ENCODE measurements around the gene POLR3C.
"Not testable (repeated sequence)": the region's sequence is repeated elsewhere in the genome, so short reads cannot be mapped to it uniquely, and the experiment has no call there.

Gene POLR3C

GRCh38 chr1:145826030-145826429 is 2.0 kb downstream of the POLR3C start:
- Histone ChIP-seq H3K27ac (ENCODE audit: low read length) (no peak overlapping the region), H3K9me3 (ENCODE audit: control insufficient read depth, low read depth, low read length) (no peaks in the 10 kb centered on the region), H3K9ac (ENCODE audit: low read length) (no peak overlapping the region), H3K4me3 (ENCODE audit: low read length) (no peak overlapping the region), H3K27me3 (ENCODE audit: control insufficient read depth, insufficient read depth, low read length) (no peaks in the 10 kb centered on the region), H3K36me3 (ENCODE audit: control insufficient read depth, low read depth, low read length) (peaks cover 44% of the 10 kb centered on the region), H3K4me1 (ENCODE audit: control insufficient read depth, low read depth, low read length) (no peaks in the 10 kb centered on the region)

GRCh38 chr1:145827966-145828365 is 4.0 kb downstream of the POLR3C start:
- no peaks in the 10 kb centered on the region for H3K4me1 ChIP-seq (ENCODE audit: control insufficient read depth, low read depth, low read length)
- no peak overlapping the region for H3K9ac ChIP-seq (ENCODE audit: low read length)
- H3K4me3 ChIP-seq (ENCODE audit: low read length) = no peak overlapping the region
- no peaks in the 10 kb centered on the region for H3K27me3 ChIP-seq (ENCODE audit: control insufficient read depth, insufficient read depth, low read length)
- peaks cover 56% of the 10 kb centered on the region for H3K36me3 ChIP-seq (ENCODE audit: control insufficient read depth, low read depth, low read length)
- H3K9me3 ChIP-seq (ENCODE audit: control insufficient read depth, low read depth, low read length) = no peaks in the 10 kb centered on the region
- H3K27ac ChIP-seq (ENCODE audit: low read length) = no peak overlapping the region

- Histone ChIP-seq H3K4me3 (ENCODE audit: low read length) (no peak overlapping the region), H3K4me1 (ENCODE audit: control insufficient read depth, low read depth, low read length) (no peaks in the 10 kb centered on the region), H3K27ac (ENCODE audit: low read length) (no peak overlapping the region), H3K9me3 (ENCODE audit: control insufficient read depth, low read depth, low read length) (no peaks in the 10 kb centered on the region), H3K9ac (ENCODE audit: low read length) (no peak overlapping the region), H3K36me3 (ENCODE audit: control insufficient read depth, low read depth, low read length) (peaks cover 61% of the 10 kb centered on the region), H3K27me3 (ENCODE audit: control insufficient read depth, insufficient read depth, low read length) (no peaks in the 10 kb centered on the region)
Observed at GRCh38 chr1:145828367-145829026, 4.5 kb downstream of the POLR3C start.

GRCh38 chr1:145830810-145831209 is 6.8 kb downstream of the POLR3C start:
- not testable (repeated sequence) for H3K9me3 ChIP-seq (ENCODE audit: control insufficient read depth, low read depth, low read length); H3K27ac ChIP-seq (ENCODE audit: low read length); H3K4me1 ChIP-seq (ENCODE audit: control insufficient read depth, low read depth, low read length); H3K9ac ChIP-seq (ENCODE audit: low read length); H3K4me3 ChIP-seq (ENCODE audit: low read length); H3K27me3 ChIP-seq (ENCODE audit: control insufficient read depth, insufficient read depth, low read length)
- H3K36me3 ChIP-seq (ENCODE audit: control insufficient read depth, low read depth, low read length) = peaks cover 71% of the 10 kb centered on the region

GRCh38 chr1:145837656-145838055 is 13.7 kb downstream of the POLR3C start:
- H3K4me3 ChIP-seq (ENCODE audit: low read length) = no peak overlapping the region

GRCh38 chr1:145843031-145843430 is 19.0 kb downstream of the POLR3C start:
- Histone ChIP-seq H3K36me3 (ENCODE audit: control insufficient read depth, low read depth, low read length) (peaks cover 46% of the 10 kb centered on the region), H3K9me3 (ENCODE audit: control insufficient read depth, low read depth, low read length) (no peaks in the 10 kb centered on the region), H3K4me3 (ENCODE audit: low read length) (no peak overlapping the region)

More at GRCh38 chr1:145837656-145838055, 13.7 kb downstream of the POLR3C start:
- Histone ChIP-seq H3K36me3 (ENCODE audit: control insufficient read depth, low read depth, low read length) (peaks cover 77% of the 10 kb centered on the region), H3K4me1 (ENCODE audit: control insufficient read depth, low read depth, low read length) (no peaks in the 10 kb centered on the region), H3K9ac (ENCODE audit: low read length) (no peak overlapping the region), H3K9me3 (ENCODE audit: control insufficient read depth, low read depth, low read length) (no peaks in the 10 kb centered on the region), H3K27me3 (ENCODE audit: control insufficient read depth, insufficient read depth, low read length) (no peaks in the 10 kb centered on the region), H3K27ac (ENCODE audit: low read length) (no peak overlapping the region)

GRCh38 chr1:145845144-145845513 is 21.1 kb downstream of the POLR3C start:
- H3K9me3 ChIP-seq (ENCODE audit: control insufficient read depth, low read depth, low read length) = no peaks in the 10 kb centered on the region
- H3K27me3 ChIP-seq (ENCODE audit: control insufficient read depth, insufficient read depth, low read length) = peaks cover 10% of the 10 kb centered on the region
- H3K27ac ChIP-seq (ENCODE audit: low read length) = no peak overlapping the region
- H3K9ac ChIP-seq (ENCODE audit: low read length) = no peak overlapping the region
- H3K4me3 ChIP-seq (ENCODE audit: low read length) = peak overlapping the region; percentile 72
- peaks cover 38% of the 10 kb centered on the region for H3K36me3 ChIP-seq (ENCODE audit: control insufficient read depth, low read depth, low read length)
- no peaks in the 10 kb centered on the region for H3K4me1 ChIP-seq (ENCODE audit: control insufficient read depth, low read depth, low read length)

More at GRCh38 chr1:145843031-145843430, 19.0 kb downstream of the POLR3C start:
- Histone ChIP-seq H3K9ac (ENCODE audit: low read length) (no peak overlapping the region), H3K4me1 (ENCODE audit: control insufficient read depth, low read depth, low read length) (no peaks in the 10 kb centered on the region), H3K27me3 (ENCODE audit: control insufficient read depth, insufficient read depth, low read length) (peaks cover 10% of the 10 kb centered on the region), H3K27ac (ENCODE audit: low read length) (no peak overlapping the region)

- Histone ChIP-seq H3K27ac (ENCODE audit: low read length) (no peak within 1 kb of the TSS), H3K9me3 (ENCODE audit: control insufficient read depth, low read depth, low read length) (no peaks in the 10 kb centered on the region), H3K4me3 (ENCODE audit: low read length) (peak within 1 kb of the TSS; percentile 72), H3K9ac (ENCODE audit: low read length) (peak within 1 kb of the TSS; percentile 47), H3K36me3 (ENCODE audit: control insufficient read depth, low read depth, low read length) (peaks cover 41% of the 10 kb centered on the region), H3K4me1 (ENCODE audit: control insufficient read depth, low read depth, low read length) (no peaks in the 10 kb centered on the region), H3K27me3 (ENCODE audit: control insufficient read depth, insufficient read depth, low read length) (peaks cover 10% of the 10 kb centered on the region)
Observed at GRCh38 chr1:145845514-145846161, 21.6 kb downstream of the POLR3C start, which contains the start of gene NUDT17. TSS of gene NUDT17 (plus strand) at chr1:145845630. CDS start at chr1:145845641, 11 bp downstream.

GRCh38 chr1:145846201-145846612 is 22.2 kb downstream of the POLR3C start:
- H3K27ac ChIP-seq (ENCODE audit: low read length) = no peak overlapping the region
- H3K9ac ChIP-seq (ENCODE audit: low read length) = peak overlapping the region; percentile 47
- H3K27me3 ChIP-seq (ENCODE audit: control insufficient read depth, insufficient read depth, low read length) = peaks cover 10% of the 10 kb centered on the region
- H3K9me3 ChIP-seq (ENCODE audit: control insufficient read depth, low read depth, low read length) = no peaks in the 10 kb centered on the region
- no peaks in the 10 kb centered on the region for H3K4me1 ChIP-seq (ENCODE audit: control insufficient read depth, low read depth, low read length)
- H3K36me3 ChIP-seq (ENCODE audit: control insufficient read depth, low read depth, low read length) = peaks cover 40% of the 10 kb centered on the region
- H3K4me3 ChIP-seq (ENCODE audit: low read length) = peak overlapping the region; percentile 72

- Histone ChIP-seq H3K4me3 (ENCODE audit: low read length) (no peak overlapping the region), H3K27me3 (ENCODE audit: control insufficient read depth, insufficient read depth, low read length) (peaks cover 10% of the 10 kb centered on the region), H3K9ac (ENCODE audit: low read length) (no peak overlapping the region), H3K4me1 (ENCODE audit: control insufficient read depth, low read depth, low read length) (no peaks in the 10 kb centered on the region), H3K9me3 (ENCODE audit: control insufficient read depth, low read depth, low read length) (no peaks in the 10 kb centered on the region), H3K27ac (ENCODE audit: low read length) (no peak overlapping the region), H3K36me3 (ENCODE audit: control insufficient read depth, low read depth, low read length) (peaks cover 36% of the 10 kb centered on the region)
Observed at GRCh38 chr1:145847827-145848226, 23.8 kb downstream of the POLR3C start.

- no peaks in the 10 kb centered on the region for H3K4me1 ChIP-seq (ENCODE audit: control insufficient read depth, low read depth, low read length)
- no peaks in the 10 kb centered on the region for H3K9me3 ChIP-seq (ENCODE audit: control insufficient read depth, low read depth, low read length)
- H3K36me3 ChIP-seq (ENCODE audit: control insufficient read depth, low read depth, low read length) = peaks cover 44% of the 10 kb centered on the region
- no peak overlapping the region for H3K9ac ChIP-seq (ENCODE audit: low read length)
- no peak overlapping the region for H3K27ac ChIP-seq (ENCODE audit: low read length)
- H3K27me3 ChIP-seq (ENCODE audit: control insufficient read depth, insufficient read depth, low read length) = peaks cover 7% of the 10 kb centered on the region
- H3K4me3 ChIP-seq (ENCODE audit: low read length) = no peak overlapping the region
Observed at GRCh38 chr1:145849356-145850160, 25.6 kb downstream of the POLR3C start.
